NCI-H1048 (cell line): ENCODE data around the gene RBM12.

ENCODE experiments used
- DNase-seq: peaks from one replicate; lab custom pipeline; 2025; lab: John Stamatoyannopoulos, UW

RBM12 gene

DNA sequence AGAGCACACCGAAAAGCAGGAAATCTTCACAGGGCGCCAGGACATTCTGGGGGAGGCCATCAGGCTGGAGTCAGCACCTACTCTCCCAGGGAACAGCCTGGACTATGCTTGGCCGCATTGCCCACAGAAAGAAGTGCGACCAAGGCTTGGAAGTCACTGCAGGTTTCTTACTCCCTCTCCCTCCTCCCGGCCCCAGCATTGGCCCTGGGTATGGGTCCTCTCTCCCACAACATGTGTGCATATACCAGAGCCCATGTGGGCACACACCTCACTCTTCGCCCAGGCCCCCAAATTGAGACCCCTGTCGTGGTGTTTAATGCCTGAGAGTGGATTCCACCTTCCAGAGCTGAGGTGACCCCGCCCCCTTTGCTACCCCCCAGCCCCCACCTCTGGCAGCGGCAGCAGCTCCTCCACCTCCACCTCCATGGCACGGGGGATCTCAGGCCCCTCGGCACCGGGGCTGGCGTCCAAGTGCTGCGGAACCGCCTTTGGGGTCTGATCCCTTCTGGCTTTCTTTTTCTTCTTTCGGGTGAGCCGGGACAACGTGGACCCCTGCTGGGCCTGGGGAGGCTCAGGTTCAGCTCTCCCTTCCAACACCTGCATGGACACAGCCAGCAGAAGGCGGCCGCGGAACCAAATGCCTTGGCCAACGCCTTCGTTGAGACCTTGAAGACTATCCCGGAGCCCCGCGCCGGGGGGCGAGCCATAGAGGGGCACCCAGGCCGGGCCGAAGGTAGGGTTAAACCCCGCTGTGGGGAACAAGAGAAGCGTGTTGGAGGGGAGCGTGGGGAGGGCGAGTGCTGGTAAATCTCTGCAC lies 64.3 kb downstream of the RBM12 start:
- no peak for DNase-seq

DNA sequence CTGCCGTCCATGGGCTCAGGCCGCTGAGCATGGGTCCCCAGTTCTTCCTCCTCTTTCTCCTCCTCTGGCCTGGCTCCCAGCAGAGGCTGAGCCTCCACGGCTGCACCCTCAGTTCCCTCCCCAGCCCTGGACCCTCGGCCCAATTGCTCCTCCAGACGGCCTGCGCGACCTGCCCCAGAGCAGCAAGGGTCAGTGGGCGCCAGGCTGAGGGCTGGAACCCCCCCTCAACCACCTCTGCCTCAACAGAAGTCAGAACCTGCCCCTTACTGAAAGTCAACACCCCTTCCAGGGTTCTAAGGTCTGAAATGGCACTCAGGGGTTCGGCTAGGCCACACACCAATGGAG lies 65.0 kb downstream of the RBM12 start:
- no peak for DNase-seq
